Liver (tissue), 3 donors: Measurements from ENCODE around the gene GPC3.

Source experiments
- CTCF ChIP-seq: fragments of 150-350 bp; IDR thresholded peaks from 2 replicates; pipeline ENCODE4 v1.5.1; 2017; ENCODE audit warnings: improper control_type of control experiment, low read depth, low read length; ENCODE audit not compliant: missing input control
- EGR1 ChIP-seq, 2 donors: IDR thresholded peaks; 2 replicates each; pipeline ENCODE4 v1.6.1; 2016 to 2018; ENCODE audit warnings: antibody characterized with exemption in 2 of 2, low read depth in 2 of 2
- GABPA ChIP-seq, 2 donors: IDR thresholded peaks in 1 of 2; conservative IDR thresholded peaks in 1 of 2; 2 replicates each; pipeline ENCODE4 v1.6.1; 2016; ENCODE audit warnings: antibody characterized with exemption in 2 of 2, mild to moderate bottlenecking in 1 of 2, moderate library complexity in 1 of 2
- HNF4A ChIP-seq, 2 donors: conservative IDR thresholded peaks; 2 replicates each; pipeline ENCODE4 v1.6.1; 2016; ENCODE audit warnings: antibody characterized with exemption in 2 of 2, mild to moderate bottlenecking in 2 of 2
- MAX ChIP-seq: IDR thresholded peaks from 2 replicates; pipeline ENCODE4 v1.6.1; 2016; ENCODE audit warnings: antibody characterized with exemption
- RAD21 ChIP-seq, 2 donors: IDR thresholded peaks; 2 replicates each; pipeline ENCODE4 v1.6.1; 2016; ENCODE audit warnings: antibody characterized with exemption in 2 of 2, mild to moderate bottlenecking in 2 of 2
- RXRA ChIP-seq, 2 donors: IDR thresholded peaks; 2 replicates each; pipeline ENCODE4 v1.6.1; 2017 to 2018; ENCODE audit warnings: antibody characterized with exemption in 2 of 2, mild to moderate bottlenecking in 1 of 2
- SP1 ChIP-seq: IDR thresholded peaks from 2 replicates; pipeline ENCODE4 v1.6.1; 2018; ENCODE audit warnings: antibody characterized with exemption, mild to moderate bottlenecking
- TAF1 ChIP-seq: conservative IDR thresholded peaks from 2 replicates; pipeline ENCODE4 v1.6.1; 2016; ENCODE audit warnings: antibody characterized with exemption, mild to moderate bottlenecking
- YY1 ChIP-seq: IDR thresholded peaks from 2 replicates; pipeline ENCODE4 v1.6.1; 2016; ENCODE audit warnings: antibody characterized with exemption, mild to moderate bottlenecking
- TF ChIP-seq, protein P1 (sequence below): IDR thresholded peaks from 2 replicates; pipeline ENCODE4 v1.6.1; 2016; ENCODE audit warnings: antibody characterized with exemption, mild to moderate bottlenecking
- TF ChIP-seq, protein P2 (sequence below): IDR thresholded peaks from 2 replicates; pipeline ENCODE4 v1.6.1; 2016; ENCODE audit warnings: antibody characterized with exemption
- donor health status: healthy.
- donor health status: healthy.

DNA sequence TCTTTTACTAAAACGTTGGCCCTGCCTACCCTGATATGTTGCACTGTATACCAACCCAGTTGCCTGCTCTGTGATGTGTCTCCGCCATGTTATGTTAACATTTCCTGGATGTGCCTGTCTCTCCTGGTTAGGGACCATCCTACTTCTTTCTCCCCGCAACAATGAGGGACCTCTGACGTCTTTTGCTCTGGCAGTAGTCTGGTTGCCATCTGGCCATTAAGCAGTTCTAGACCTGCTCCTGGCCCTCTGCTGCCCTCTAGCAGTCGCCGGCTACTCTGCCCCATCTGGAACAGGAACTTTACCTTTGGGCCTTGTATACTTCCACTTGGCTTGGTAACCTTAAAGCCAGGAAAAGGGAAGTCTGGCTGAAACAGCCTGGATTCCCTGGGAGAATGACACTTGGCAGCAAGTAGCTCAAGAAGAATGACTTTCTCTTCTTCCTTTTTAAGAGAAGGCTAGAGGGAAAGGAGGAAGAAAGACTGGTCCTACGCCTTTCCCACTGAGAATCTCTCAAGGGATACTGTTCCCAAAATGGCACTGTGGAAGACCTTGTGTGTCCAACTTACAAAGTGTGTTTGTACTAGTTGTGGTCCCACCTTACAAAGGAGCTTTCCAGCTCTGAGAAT is 63.5 kb downstream of the GPC3 start:
- TF ChIP-seq CTCF: peak; percentile 62
- TF ChIP-seq, protein P1, sequence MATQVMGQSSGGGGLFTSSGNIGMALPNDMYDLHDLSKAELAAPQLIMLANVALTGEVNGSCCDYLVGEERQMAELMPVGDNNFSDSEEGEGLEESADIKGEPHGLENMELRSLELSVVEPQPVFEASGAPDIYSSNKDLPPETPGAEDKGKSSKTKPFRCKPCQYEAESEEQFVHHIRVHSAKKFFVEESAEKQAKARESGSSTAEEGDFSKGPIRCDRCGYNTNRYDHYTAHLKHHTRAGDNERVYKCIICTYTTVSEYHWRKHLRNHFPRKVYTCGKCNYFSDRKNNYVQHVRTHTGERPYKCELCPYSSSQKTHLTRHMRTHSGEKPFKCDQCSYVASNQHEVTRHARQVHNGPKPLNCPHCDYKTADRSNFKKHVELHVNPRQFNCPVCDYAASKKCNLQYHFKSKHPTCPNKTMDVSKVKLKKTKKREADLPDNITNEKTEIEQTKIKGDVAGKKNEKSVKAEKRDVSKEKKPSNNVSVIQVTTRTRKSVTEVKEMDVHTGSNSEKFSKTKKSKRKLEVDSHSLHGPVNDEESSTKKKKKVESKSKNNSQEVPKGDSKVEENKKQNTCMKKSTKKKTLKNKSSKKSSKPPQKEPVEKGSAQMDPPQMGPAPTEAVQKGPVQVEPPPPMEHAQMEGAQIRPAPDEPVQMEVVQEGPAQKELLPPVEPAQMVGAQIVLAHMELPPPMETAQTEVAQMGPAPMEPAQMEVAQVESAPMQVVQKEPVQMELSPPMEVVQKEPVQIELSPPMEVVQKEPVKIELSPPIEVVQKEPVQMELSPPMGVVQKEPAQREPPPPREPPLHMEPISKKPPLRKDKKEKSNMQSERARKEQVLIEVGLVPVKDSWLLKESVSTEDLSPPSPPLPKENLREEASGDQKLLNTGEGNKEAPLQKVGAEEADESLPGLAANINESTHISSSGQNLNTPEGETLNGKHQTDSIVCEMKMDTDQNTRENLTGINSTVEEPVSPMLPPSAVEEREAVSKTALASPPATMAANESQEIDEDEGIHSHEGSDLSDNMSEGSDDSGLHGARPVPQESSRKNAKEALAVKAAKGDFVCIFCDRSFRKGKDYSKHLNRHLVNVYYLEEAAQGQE: no peak
- TF ChIP-seq EGR1 (IDR thresholded peaks at IDR 0.05; ENCODE audit: low read depth in 2 of 2): no peak
- no peak for TF ChIP-seq SP1
- TF ChIP-seq YY1: no peak
- no peak for TF ChIP-seq TAF1
- no peak for TF ChIP-seq GABPA (IDR thresholded peaks at IDR 0.05 in 1 of 2, conservative IDR thresholded peaks at IDR 0.05 in 1 of 2)
- no peak for TF ChIP-seq RXRA (IDR thresholded peaks at IDR 0.05)
- peak; percentile 77 to 86 for TF ChIP-seq RAD21 (IDR thresholded peaks at IDR 0.05)
- TF ChIP-seq, protein P2, sequence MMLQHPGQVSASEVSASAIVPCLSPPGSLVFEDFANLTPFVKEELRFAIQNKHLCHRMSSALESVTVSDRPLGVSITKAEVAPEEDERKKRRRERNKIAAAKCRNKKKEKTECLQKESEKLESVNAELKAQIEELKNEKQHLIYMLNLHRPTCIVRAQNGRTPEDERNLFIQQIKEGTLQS: no peak
- no peak for TF ChIP-seq HNF4A (conservative IDR thresholded peaks at IDR 0.05)
- no peak for TF ChIP-seq MAX
